ENCODE measurements around the gene EBF3.

EBF3 gene

GRCh38 chr10:129942936-129943715 lies 20.9 kb downstream of the EBF3 start:
- DNase-seq (ENCODE audit: low read depth) = no peak

GRCh38 chr10:129942391-129942790 lies 21.7 kb downstream of the EBF3 start:
- DNase-seq (ENCODE audit: low read depth) = no peak

- DNase-seq (ENCODE audit: low read depth) = no peak
Observed at GRCh38 chr10:129942019-129942277, 22.1 kb downstream of the EBF3 start.

GRCh38 chr10:129941199-129942018 lies 22.7 kb downstream of the EBF3 start:
- no peak for DNase-seq (ENCODE audit: low read depth)

GRCh38 chr10:129940617-129941198 lies 23.4 kb downstream of the EBF3 start:
- DNase-seq (ENCODE audit: low read depth) = no peak

- DNase-seq (ENCODE audit: low read depth) = no peak
Observed at GRCh38 chr10:129939416-129940275, 24.4 kb downstream of the EBF3 start.

GRCh38 chr10:129938460-129938859 lies 25.6 kb downstream of the EBF3 start:
- no peak for DNase-seq (ENCODE audit: low read depth)

- no peak for DNase-seq (ENCODE audit: low read depth)
Observed at GRCh38 chr10:129937351-129937751, 26.7 kb downstream of the EBF3 start.

GRCh38 chr10:129936923-129937300 lies 27.2 kb downstream of the EBF3 start:
- DNase-seq (ENCODE audit: low read depth) = no peak

GRCh38 chr10:129936266-129936922 lies 27.7 kb downstream of the EBF3 start:
- DNase-seq (ENCODE audit: low read depth) = no peak

GRCh38 chr10:129935867-129936152 lies 28.3 kb downstream of the EBF3 start:
- DNase-seq (ENCODE audit: low read depth) = no peak

GRCh38 chr10:129935102-129935866 lies 28.8 kb downstream of the EBF3 start:
- no peak for DNase-seq (ENCODE audit: low read depth)

- DNase-seq (ENCODE audit: low read depth) = no peak
Observed at GRCh38 chr10:129934196-129934925, 29.7 kb downstream of the EBF3 start.

GRCh38 chr10:129933456-129934092 lies 30.5 kb downstream of the EBF3 start:
- DNase-seq (ENCODE audit: low read depth) = no peak

GRCh38 chr10:129932751-129933433 lies 31.2 kb downstream of the EBF3 start:
- no peak for DNase-seq (ENCODE audit: low read depth)

GRCh38 chr10:129932182-129932581 lies 31.9 kb downstream of the EBF3 start:
- DNase-seq (ENCODE audit: low read depth) = no peak

- no peak for DNase-seq (ENCODE audit: low read depth)
Observed at GRCh38 chr10:129929343-129930292, 34.5 kb downstream of the EBF3 start.
